ENCODE data around the gene TBKBP1.

TBKBP1 gene, protein sequence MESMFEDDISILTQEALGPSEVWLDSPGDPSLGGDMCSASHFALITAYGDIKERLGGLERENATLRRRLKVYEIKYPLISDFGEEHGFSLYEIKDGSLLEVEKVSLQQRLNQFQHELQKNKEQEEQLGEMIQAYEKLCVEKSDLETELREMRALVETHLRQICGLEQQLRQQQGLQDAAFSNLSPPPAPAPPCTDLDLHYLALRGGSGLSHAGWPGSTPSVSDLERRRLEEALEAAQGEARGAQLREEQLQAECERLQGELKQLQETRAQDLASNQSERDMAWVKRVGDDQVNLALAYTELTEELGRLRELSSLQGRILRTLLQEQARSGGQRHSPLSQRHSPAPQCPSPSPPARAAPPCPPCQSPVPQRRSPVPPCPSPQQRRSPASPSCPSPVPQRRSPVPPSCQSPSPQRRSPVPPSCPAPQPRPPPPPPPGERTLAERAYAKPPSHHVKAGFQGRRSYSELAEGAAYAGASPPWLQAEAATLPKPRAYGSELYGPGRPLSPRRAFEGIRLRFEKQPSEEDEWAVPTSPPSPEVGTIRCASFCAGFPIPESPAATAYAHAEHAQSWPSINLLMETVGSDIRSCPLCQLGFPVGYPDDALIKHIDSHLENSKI

GRCh38 chr17:47693731-47694580 is at the start of gene TBKBP1:
TSS of gene TBKBP1 (plus strand) at chr17:47694161. CDS start at chr17:47696113, 1,952 bp downstream.
- DNase-seq: peak; percentile 59

- no peak for DNase-seq
Measured at GRCh38 chr17:47644324-47644723, 49.6 kb upstream of the TBKBP1 start.

- DNase-seq: peak; percentile 100
Measured at GRCh38 chr17:47649153-47649971, 44.6 kb upstream of the TBKBP1 start, which contains the start of gene KPNB1. TSS of gene KPNB1 (plus strand) at chr17:47649919. CDS start at chr17:47650245, 326 bp downstream.

- no peak for DNase-seq
Measured at GRCh38 chr17:47649972-47650524, 43.9 kb upstream of the TBKBP1 start.

DNA sequence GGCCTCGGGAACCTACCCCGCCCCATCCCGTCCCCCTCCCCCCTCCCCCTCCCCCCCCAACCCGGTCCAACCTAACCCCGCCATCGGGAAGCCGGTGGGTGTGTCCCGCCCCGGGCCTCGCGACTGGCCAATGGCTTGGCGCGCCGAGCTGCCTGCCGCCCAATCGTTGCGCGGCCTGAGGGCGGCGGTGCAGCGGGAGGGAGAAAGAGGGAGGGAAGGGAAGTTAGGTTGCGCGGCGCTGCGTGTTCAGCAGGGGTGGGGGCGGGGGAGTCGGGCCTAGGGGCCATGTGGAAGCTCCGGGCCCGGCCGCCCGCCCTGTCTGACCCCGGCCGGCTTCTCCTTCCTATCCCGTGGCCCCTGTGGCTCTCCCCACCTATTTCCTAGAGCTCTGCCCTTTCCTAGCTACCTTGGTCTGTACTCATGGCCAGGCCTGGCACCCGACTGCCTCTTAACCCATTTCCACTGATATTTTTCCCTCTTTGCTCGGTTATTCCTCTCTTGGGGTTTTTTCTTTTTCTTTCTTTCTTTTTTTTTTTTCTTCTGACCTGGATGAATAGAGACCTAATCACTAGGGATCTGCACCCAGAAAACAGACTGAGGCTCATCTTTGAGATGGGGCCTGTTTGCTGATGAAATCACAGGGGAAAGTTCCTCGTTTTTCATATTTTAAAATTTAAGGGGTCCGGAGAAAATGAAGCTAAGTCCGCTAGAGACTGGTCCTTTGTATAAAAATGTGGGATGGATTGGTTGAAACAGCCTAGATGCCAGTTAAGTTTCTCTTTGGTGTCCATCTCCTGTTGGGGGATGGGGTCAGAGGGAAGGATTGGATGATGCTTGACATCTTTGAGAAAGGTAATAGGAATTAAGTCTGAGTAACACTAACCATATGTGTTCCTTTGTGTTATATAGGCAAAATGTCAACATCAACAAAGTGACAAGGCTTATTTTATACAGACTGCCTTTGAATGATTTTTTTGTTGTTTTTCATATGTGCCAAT is 43.1 kb upstream of the TBKBP1 start:
- DNase-seq: peak; percentile 98

- DNase-seq: no peak
Measured at GRCh38 chr17:47651704-47652103, 42.3 kb upstream of the TBKBP1 start.

DNA sequence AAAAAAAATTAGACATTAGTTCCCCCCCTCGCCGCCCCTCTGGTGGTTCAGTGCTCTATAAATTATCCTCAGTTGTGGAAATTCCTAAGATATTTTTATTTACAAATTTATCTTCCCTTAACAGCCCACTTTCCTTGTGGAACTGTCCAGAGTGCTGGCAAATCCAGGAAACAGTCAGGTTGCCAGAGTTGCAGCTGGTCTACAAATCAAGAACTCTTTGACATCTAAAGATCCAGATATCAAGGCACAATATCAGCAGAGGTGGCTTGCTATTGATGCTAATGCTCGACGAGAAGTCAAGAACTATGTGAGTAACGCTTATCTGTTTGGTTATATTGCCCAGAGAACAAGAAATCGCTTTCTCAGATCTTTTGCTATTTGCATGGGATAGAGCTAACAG is 41.4 kb upstream of the TBKBP1 start:
- no peak for DNase-seq

GRCh38 chr17:47653442-47653841 is 40.5 kb upstream of the TBKBP1 start:
- no peak for DNase-seq

GRCh38 chr17:47654991-47655390 is 39.0 kb upstream of the TBKBP1 start:
- DNase-seq: no peak

DNA sequence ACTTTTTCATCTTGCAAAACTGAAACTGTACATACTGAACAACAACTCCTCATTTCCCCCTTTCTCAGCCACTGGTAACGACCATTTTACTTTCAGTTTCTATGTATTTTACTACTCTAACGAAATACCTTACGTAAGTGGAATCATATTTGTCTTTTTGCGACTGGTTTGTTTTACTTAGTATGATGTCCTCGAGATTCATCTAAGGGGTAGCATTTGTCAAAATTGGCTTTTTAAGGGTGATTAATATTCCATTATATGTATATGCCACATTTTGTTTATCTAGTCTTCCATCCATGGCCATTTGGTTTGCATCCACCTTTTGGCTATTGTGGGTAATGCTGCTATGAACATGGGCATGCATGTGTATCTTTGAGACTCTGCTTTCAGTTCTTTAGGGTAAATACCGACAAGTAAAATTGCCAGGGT is 33.9 kb upstream of the TBKBP1 start:
- peak; percentile 71 for DNase-seq

DNA sequence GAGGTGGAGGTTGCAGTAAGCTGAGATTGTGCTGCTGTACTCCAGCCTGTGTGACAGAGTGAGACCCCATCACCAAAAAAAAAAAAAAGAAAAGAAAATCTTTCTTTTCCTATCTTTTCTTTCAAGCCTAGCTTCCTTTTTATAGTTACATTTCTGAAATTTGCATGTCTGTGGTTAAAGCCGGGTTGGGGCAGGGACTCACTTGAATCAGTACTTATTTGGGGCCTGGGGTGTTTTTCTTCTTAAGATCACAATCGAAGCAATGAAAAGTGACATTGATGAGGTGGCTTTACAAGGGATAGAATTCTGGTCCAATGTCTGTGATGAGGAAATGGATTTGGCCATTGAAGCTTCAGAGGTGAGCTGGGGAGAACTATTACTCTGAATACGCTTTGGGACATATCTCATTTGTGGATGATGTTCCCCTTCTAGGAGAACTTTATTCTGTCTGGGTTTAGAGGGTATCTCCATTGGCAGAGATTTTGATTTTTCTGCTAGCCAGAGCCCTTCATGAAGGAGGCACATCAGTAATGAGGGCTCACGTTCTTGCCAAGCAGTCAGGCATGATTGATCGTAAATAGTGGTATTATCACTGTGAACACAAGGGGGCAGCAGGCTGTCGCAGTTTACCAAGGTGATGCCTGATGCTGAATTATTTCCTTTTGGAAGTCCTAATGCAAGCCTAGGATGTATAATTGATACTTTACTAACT is 29.9 kb upstream of the TBKBP1 start:
- DNase-seq: peak; percentile 76

- DNase-seq: no peak
Measured at GRCh38 chr17:47664624-47664941, 29.4 kb upstream of the TBKBP1 start.

- DNase-seq: no peak
Measured at GRCh38 chr17:47665655-47666054, 28.3 kb upstream of the TBKBP1 start.

DNA sequence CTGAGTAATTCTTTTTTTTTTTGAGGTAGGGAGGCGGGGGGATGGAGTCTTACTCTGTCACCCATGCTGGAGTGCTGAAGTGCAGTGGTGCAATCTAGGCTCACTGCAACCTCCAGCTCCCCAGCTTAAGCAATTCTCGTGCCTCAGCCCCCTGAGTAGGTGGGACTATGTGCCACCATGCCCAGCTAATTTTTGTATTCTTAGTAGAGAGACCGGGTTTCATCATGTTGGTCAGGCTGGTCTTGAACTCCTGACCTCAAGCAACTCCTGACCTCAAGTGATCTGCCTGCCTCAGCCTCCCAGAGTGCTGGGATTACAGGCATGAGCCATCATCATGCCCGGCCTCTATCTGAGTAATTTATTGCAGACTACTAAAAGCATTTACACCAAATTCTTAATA is 24.9 kb upstream of the TBKBP1 start:
- no peak for DNase-seq

DNA sequence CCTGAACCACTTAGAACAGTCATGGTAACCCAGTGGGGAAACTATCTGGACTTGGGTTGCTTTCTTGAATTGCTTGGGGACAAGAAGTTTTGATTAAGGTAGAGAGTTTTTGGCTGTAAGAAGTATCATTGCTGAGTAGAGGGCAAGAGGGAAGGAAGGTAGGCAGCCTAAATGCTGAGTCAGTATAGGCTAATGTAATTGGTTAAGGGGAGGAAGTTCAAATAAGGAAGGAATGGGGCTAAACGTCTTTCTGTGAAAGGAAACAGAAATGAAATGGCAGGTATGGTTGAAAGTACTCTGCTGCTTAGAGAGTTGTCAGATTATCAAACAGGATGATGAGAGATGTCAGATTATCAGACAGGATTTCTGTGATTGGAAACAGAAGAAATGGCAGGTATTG is 23.9 kb upstream of the TBKBP1 start:
- DNase-seq: peak; percentile 24

DNA sequence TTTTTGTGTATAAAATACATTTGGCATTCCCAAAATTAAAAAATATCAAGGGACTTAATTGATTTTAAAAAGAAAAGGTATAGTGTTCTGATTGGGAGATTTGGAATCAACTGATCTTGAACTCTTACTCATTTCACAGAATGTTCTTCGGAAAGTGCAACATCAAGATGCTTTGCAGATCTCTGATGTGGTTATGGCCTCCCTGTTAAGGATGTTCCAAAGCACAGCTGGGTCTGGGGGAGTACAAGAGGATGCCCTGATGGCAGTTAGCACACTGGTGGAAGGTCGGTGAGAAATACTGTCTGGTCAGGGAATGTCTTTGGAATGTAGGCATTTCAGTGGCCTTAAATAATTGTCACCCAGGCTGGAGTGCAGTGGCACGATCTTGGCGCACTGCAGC is 19.5 kb upstream of the TBKBP1 start:
- no peak for DNase-seq

DNA sequence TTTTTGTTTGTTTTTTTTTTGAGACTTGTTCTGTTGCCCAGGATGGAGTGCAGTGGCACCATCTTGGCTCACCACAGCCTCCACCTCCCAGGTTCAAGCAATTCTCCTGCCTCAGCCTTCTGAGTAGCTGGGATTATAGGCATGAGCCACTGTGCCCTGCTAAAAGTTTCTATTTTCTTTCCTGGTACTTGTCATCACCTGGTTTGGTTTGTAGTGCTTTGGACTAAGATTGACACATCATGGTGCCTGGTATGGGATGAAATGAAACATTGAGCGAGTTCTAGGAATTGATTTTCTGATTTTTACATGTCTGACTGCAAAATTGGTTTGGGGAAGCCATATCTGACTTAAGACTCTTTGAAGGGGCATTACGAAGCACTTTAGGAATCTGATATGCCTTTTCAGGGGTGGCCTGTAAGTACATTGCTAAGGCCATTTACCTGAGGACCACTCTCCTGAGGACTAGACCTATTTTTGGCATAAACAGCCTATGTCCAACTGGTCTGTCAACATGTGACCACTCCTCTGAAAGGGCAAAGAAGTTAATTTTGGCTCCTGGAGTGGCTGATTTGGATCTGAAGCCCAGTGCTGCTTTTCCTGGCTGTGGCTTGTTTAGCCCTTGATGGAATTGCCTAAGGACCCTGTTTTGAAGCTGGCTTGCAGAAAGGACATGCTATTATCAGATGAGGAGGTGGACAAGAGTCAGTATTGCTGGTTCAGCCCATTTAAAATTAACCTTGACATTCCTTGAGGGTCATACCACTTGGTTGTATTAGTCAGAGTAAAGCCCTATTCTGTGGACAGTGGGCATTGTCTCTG is 18.4 kb upstream of the TBKBP1 start:
- no peak for DNase-seq

GRCh38 chr17:47676199-47676472 is 17.8 kb upstream of the TBKBP1 start:
- no peak for DNase-seq

GRCh38 chr17:47676510-47677165 is 17.3 kb upstream of the TBKBP1 start:
- no peak for DNase-seq

Data from activated CD4-positive, alpha-beta T cell treated with anti-CD3 and anti-CD28 coated beads, Interleukin-10, Interleukin-2, amounts not matched to agents 100 ng/mL and 50 ng/mL, durations not matched to agents 16 hours and 8 hours (primary cell).